Germinal center (tissue), 1 donor: Measurements from ENCODE around the gene MRTFB.

Experiments
- DNase-seq: peaks from one replicate; pipeline ENCODE4 v3.0.0; 2012; ENCODE audit warnings: mixed read lengths, low spot score

Gene MRTFB

GRCh38 chr16:14240219-14240843 lies 169.2 kb downstream of the MRTFB start:
- no peak for DNase-seq

DNA sequence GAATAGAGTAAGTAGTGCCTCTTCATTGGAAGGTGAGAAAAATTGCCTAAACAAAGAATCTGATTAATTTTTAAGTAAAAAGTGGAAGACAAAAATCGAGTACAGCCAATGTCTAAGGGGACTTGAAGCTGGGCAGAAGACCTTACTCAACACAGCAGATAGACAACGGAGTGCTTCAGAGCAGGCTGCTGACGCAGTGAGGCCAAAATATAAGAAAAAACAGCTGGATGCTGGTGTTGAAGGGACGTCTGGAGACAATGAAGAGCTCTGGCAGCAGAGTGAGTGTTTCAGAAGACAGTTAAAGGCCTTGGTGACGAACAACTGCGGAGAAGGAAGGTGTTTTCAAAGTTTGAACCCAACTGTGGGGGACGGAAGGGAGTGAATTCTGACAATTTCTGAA lies 169.8 kb downstream of the MRTFB start:
- no peak for DNase-seq

DNA sequence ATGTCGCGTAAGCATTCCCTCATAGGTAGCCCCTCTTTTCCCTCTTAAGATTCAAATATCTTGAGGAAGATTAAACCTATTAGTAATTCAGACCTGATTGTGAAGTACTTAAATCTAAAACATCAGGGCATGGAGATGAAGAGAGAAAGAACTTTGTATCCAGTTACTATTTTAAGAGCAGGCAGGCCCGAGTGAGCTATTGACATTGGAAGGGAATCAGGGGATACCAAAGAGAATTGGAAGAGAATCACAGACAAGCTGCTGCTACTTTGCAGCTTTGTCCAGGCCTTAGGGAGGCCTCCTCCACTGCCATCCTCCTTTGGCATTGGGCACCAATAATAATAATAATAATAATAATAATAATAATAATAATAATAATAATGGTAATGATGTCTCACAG lies 170.5 kb downstream of the MRTFB start:
- no peak for DNase-seq

GRCh38 chr16:14242769-14243168 lies 171.7 kb downstream of the MRTFB start:
- no peak for DNase-seq

GRCh38 chr16:14244196-14245010 lies 173.3 kb downstream of the MRTFB start:
- DNase-seq, result no peak

DNA sequence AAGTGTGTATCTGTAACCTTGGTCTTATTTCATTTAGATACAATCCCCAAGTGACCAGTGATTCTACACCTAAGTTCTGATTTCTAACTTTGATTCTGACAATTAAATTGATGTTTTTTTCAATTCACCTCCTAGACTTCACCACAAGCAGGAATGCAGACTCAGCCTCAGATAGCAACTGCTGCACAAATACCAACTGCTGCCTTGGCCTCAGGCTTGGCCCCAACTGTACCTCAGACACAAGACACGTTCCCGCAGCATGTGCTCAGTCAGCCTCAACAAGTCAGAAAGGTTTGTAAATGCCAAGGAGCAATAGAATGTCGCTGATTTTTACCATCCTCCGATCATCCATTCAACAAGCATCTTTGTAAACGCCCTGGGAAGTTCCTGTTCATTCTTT lies 177.7 kb downstream of the MRTFB start:
- no peak for DNase-seq

- peak; percentile 33 for DNase-seq
Observed at GRCh38 chr16:14249291-14250032, 178.3 kb downstream of the MRTFB start.

GRCh38 chr16:14251419-14251818 lies 180.3 kb downstream of the MRTFB start:
- no peak for DNase-seq

DNA sequence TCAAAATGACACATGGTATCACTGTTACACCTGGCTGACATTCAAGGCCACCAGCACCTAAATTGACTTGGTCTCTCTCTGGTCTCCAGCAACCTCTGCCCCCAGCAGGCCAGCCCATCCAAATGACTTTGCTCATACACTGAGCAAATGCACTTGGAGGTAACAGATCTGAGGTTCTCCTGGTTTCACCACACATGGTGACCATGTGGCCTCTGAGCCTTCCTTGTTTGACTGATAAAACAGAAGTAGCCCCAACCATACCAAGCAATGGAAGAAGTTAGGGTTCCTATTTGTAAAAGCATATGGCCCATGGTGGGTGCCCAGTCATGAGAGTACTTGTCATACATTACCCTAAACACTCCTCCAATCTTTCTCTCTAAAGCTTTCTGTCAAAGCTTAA lies 181.7 kb downstream of the MRTFB start:
- DNase-seq, result no peak

GRCh38 chr16:14263011-14263410 lies 191.9 kb downstream of the MRTFB start:
- DNase-seq, result no peak

GRCh38 chr16:14263769-14264168 lies 192.7 kb downstream of the MRTFB start:
- no peak for DNase-seq

GRCh38 chr16:14264327-14264943 lies 193.3 kb downstream of the MRTFB start:
- DNase-seq, result no peak

GRCh38 chr16:14268073-14268472 lies 197.0 kb downstream of the MRTFB start:
- no peak for DNase-seq

DNA sequence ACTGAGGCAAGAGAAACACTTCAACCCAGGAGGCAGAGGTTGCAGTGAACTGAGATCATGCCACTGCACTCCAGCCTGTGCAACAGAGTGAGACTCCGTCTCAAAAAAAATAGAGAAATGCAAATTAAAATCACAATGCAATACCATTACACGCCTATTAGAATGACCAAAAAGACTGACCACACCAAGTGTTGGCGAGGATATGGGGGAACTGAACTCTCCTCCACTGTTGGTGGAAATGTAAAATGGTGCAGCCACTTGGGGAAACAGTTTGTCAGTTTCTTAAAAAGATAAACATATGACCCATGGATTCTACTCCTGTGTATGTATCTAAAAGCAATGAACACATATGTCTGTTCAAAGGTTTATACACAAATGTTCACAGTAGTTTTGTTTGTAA lies 204.8 kb downstream of the MRTFB start:
- no peak for DNase-seq

DNA sequence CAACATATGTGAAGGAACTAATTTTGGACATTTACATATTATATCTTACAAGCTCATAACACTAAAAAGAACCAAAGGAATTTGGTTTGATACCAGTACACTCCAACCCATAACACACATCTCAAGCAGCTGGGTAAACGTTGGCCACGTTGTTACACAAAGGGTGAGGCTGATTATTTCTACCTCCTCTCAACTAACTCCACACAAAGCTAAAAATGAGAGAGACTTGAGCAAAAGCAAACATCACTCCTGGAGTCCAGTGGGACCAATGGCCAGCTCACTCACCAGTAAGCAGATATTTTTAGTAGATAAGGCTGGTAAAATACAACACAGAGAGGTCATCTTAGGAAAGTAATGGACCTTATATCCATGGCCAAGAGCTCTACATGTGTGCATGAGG lies 207.6 kb downstream of the MRTFB start:
- no peak for DNase-seq

- DNase-seq, result no peak
Observed at GRCh38 chr16:14280541-14280940, 209.4 kb downstream of the MRTFB start.

DNA sequence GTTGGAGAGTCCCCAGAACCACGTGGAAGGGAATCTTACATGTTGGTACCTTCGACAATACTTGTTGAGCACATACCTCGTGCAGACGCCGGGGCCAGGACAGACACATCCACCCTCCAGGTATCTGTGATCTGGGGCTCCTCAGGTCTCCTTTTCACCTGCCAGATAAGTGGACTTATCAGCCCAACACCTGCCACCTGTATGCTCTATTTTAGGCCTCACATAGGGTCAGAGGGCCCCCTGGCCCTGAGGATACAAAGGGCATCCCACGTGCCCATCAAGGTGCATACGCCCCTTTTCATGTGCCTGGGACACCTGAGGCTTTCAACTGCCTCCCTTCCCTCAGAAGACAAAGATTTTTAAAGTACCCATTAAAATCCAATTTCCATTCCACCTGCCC lies 212.7 kb downstream of the MRTFB start:
- DNase-seq, result no peak

DNA sequence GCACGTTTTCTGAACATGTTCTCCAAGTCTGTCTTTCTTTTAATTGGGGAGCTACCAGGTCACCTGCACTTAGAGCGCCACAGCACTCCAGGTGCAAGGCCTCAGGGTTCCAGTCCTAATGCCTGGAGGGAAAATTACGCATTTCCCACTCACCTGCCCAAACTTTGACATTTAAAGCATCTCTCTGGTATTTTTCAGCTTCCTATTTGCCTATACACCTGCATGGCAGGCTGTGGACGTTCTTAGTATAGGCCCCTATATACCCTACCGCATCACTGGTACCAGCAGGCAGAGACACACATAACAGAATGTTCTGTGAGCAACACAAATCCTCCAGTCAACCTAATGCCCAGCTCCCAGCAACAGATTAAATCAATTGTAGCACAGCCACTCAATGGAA lies 213.3 kb downstream of the MRTFB start:
- no peak for DNase-seq

GRCh38 chr16:14284930-14285512 lies 213.9 kb downstream of the MRTFB start:
- DNase-seq, result peak; percentile 40

- DNase-seq, result peak; percentile 92
Observed at GRCh38 chr16:14285513-14286367, 214.6 kb downstream of the MRTFB start.
